HPDE6-E6E7 (cell line): ENCODE measurements around the gene CCDC85B.
"Not testable (repeated sequence)": the region's sequence is repeated elsewhere in the genome, so short reads cannot be mapped to it uniquely, and the experiment has no call there.

Experiments
- DNase-seq: peaks from one replicate; pipeline ENCODE4 v3.0.0; 2011; ENCODE audit warnings: missing footprints; ENCODE audit errors: extremely low spot score

The CCDC85B gene

GRCh38 chr11:65887723-65888162 lies 2.7 kb upstream of the CCDC85B start:
- no peak for DNase-seq

DNA sequence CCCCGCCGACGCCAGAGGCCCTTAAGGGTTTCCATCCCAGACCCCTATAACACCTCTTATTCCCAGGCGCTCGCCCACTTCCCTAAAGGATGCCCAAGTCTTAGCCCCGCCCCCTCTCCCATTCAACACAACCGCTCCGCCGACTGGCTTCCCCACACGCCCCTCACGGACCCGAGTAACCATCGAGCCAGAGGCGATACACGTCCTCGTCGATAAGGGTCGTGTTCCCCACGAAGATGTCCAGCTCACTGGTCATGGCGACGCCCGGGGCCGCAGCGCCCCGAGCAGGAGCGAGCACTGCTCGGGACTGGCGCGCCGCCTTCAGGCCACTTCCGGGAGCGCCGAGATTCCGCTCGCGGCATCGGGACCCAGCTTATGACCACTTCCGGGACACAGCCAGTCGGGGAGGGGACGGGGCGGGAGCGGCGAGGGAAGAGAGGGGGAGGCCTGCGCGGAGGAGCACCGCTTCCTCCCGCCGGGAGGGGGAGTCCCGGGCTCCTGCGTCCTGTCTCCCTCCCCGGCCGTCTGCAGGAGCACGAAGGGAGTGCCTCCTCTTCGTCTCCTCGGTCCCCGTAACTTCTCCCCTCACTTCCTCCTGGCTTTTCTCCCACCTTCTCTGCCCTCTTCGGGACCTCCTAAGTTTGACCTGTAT lies 2.2 kb upstream of the CCDC85B start, which contains the start of gene FIBP:
Gene FIBP (minus strand): TSS at position 309 of the 652 bp plus-strand sequence. CDS start 53 bp downstream, at position 256.
- DNase-seq = peak; percentile 98

DNA sequence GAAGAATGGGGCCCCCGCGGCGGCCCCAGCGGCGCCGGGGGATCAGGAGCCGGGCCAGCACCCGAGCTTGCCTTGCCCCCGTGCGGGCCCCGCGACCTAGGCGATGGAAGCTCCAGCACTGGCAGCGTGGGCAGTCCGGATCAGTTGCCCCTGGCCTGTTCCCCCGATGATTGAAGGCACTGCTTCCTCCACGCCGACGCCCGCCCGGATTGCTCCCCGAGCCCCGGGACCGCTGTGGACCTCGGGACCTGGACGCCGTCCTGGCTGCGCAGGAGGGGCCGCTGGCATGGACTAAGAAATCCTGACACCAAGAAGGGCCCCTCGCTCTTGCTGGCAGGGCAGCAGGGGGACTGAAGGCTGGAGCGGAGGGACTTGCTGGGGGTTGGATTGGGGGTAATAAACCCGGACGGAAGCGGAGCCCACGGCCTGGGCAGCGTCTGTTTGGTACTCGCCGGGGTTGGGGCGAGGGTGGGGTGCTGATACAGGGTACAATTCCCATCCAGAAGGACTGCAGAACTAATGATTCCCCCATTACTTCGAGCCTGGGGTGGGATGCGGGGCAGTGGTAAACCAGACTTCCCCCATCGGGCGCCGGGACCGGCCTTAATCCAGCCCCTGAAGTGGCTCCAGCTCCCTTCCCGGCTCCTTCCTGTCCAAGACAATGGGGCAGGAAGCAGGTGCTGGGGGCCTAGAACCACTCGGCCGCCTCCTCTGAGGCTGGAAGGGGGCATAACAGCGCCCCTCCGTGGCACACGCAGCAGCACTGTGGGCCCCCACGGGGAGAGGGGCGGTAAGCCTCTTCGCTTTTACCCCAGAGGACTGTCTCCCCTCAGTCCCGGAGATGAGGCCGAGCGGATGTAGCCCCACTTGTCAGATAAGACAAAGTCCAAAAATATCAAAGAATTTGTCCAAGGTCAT lies 1.0 kb downstream of the CCDC85B start:
- DNase-seq = no peak

DNA sequence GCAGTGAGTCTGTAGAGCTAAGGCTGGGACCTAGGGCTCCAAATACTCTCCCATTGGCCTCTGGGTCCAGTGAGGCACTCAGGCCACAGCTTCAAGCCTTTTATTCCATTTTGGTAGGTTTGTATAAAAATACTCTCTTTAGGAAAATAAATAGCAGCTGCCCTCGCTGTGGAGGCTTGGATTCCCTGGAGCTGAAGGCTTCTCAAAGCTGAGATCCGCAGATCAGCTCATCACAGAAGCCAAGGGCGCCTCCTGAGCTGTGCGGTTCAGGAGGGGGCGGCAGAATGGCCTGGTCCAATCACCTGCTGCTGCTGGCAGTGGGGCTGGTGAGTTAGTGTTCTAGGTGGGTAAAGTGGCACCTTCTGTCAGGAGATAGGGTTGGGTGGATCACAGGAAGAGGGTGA lies 1.7 kb downstream of the CCDC85B start:
- DNase-seq = not testable (repeated sequence)

DNA sequence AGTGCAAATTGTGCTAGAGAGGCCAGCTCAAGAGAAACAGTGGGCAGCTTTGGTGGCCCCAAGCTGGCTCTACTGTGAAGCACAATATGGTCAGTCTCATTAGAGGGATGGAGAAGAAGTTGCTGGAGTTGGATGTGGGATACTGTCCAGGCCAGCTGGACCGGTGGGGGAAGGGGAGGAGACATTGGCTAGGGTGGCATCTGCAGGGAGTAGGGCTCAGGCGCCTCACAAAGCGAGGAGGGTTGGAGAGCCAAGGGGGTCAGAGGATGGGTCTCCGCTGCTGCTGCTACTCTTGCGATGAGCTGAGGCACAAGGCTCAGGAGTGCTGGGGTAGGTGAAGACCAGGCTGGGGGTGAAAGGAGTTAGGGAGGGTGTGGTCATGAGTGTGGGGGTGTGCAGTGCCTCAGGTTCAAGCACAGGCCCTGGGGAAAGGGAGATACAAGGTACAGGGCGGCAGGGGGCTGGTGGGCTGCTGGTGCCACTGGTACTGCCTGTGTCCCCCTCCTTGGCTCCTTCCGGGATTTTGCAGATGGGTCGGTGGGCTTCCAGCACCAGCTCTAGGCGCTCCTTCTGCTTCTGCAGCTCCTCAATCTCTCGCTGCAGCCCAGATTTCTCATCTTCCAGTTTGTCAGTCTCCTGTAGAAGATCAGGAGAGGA lies 2.3 kb downstream of the CCDC85B start:
- no peak for DNase-seq

DNA sequence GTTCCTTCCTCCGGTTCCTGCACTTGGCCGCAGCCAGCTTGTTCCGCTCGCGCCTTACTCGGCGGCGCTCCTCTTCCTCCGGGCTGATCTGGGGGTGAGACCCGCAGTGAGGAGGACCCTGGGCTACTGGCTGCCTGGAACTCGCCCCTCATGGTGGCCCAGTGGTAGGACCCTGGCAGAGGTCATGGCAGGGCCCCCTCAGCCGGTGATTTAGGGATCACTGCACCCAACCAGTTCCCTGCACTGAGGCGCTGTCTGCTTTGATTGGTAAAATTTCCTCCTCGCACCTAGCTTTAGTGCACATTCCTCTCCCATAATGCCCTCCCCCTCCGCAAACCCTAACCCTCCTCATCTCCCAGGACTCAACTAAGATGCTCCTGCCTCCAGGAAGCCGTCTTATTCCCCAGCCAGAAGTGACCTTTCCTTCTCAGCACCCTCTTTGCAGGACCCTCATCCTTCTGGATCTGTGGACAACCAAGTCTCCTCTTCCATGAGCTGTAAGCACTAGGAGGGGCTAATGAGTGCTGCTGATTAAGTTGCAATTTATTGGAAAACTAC lies 3.6 kb downstream of the CCDC85B start:
- DNase-seq = no peak

DNA sequence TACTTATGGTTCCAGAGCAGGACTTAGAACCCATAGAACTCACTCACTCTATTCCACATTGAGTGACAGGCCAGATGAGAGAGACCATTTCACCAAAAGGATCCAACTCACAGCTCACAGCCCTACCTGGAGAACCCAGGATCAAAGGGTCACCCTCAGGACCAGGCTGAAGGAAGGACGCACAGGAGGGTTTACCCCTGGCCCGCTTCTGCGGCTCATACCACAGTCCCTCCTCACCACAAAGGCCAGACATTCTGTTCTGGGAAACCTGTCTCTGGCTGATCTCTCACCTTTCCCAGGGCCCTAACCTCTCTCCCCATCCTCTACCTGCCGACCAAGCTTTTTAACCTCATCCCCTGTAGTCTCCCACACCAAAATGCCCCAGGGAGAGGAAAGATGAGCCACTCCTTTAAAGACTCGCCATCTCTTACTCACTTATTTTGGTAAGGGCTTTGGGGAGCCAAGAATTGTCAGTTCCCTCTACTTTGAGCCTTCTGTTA lies 5.1 kb downstream of the CCDC85B start:
- DNase-seq = no peak

DNA sequence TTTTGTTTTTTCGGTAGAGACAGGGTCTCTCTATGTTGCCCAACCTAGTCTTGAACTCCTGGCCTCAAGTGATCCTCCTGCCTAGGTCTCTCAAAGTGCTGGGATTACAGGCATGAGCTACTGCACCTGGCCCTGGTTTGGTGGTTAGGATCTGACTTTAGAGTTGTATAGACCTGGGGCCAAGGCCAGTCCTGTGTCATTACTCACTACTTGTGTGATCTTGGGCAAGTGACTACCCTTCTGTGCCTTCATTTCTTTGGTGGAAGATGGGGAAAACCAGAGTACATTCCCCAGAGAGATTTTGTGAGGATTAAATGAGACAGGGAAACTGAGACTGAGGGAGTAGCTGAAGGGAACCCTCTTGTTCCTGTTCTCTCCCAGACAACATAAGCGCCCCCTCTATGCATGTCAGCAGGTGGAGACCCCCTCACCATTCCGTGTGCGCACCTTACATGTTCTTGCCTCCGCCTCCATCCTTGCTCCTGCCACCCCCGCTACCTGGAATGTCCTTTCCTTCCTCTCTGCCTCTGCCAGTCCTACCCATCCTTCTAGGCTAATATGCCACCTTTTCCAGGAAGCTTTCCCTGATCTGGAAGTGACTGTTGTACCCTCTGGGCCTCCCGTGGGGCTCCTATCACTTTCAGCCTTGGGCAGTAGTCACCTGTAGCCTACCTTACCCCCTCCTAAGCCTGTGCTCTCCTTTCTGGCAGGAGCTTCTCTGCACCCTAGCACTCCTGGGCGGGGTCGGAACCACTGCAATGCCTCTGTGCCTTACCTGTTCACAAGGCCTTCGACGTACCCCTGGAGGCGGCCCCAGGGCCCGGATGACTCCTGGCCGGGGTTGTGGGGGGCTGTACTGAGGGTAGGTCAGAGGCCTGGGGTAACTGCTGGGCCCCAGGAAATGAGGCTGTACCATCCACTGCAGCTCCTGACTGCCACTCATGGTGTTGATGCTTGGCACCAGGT lies 5.8 kb downstream of the CCDC85B start:
- no peak for DNase-seq

GRCh38 chr11:65897020-65897471 lies 6.6 kb downstream of the CCDC85B start:
- no peak for DNase-seq

DNA sequence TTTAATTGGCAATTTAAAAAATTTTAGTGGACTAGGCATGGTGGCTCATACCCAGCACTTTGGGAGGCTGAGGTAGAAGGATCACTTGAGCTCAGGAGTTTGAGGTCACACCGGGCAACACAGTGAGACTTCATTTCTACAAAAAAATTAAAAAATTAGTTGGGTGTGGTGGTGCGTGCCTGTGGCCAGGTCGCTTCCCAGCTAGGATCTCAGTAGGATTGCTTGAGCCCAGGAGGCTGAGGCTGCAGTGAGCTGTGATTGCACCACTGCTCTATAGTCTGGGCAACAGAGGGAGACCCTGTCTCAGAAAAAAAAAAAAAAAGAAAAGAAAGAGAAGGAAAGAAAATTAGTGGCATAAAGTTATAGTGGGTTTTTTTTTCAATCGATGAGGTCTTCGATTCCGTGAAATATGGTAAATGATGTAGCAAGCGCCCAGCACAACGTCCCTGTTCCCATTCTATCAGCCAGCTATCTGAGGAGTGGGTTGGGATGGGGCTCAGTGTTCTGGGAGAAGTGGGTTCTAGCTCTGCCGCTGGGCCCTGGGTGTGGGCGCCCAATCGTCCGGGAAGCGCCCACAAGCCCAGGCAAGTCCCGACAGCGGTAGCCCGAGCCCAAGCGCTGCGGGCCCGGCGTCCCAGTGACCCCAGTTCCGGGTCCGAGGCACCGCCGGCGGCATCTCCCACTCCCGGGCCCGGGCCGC lies 8.3 kb downstream of the CCDC85B start:
- no peak for DNase-seq

DNA sequence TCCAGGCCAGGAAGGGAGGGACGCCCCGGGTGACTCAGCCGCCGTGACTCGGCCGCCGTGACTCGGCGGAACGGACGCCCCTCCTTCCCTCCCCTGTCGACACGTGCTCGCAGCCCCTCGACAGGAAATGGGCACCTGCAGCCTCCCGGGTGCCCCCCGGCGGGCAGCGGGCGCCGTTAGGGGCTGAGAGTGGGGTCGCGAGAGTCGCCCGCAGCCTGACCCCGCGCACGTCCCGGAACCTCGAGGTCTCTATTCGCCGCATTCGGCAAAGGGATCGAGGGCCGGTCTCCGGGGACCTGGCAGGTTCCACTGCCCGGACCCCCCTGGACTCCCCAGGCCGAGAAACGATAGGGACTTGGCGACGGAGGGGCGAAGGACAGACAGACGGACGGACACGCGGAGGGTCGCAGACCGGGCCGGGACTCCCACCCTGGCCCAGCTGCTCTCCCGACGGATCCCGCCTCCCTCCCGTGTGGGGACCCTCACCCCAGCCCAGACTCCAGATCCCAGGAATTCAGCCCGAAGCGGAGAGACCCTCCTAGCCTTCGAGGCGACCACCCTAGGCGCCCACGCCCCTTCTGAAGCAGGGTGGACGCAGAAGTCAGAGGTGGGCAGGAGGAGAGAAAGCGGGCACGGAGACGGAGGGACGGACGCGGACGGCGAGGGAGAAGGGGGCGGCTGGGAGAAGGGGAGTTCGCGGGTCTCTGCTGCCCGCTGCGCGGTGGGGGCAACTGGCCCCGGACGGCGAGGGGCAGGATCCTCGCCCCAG lies 9.1 kb downstream of the CCDC85B start:
- DNase-seq = peak; percentile 76

DNA sequence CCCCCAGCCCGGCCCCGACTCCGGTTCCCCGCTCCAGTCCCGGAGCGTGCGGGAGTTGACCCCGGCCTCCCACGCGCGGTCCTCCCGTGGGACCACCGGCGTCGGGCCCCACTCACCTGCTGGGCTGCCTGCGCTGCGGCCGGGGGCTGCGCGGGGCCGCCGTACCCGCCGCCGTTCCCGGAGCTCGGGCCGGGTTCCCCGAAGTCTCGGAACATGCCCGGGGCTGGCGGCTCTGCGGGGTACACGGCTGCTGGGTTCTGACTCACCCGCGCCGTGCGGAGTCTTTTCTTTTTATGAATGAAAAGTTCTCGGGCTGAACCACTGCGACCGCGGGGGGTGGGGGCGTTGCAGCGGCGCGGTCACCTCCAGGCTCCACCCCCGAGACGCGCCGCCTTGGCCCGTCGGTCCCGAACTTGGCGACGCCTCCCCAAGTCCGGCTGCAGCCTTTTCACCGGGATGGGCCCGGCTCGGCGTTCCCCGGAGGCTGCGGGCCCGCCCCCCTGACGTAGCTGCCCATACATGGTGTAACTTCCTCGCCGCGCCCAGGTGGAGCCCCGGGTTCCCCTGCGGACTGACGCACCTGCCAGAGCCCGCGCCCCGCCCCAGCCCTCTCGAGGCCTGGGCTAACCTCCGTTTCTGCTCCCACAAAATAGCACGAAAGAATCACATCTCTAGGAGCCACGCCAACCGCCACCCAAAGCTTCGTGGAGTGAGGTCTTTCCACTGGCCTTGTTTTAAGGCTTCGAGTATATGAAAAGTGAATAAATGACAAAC lies 9.8 kb downstream of the CCDC85B start, which contains the start of gene FOSL1:
Gene FOSL1 (minus strand): TSS at position 264 of the 774 bp plus-strand sequence. CDS start 49 bp downstream, at position 215.
- peak; percentile 93 for DNase-seq

DNA sequence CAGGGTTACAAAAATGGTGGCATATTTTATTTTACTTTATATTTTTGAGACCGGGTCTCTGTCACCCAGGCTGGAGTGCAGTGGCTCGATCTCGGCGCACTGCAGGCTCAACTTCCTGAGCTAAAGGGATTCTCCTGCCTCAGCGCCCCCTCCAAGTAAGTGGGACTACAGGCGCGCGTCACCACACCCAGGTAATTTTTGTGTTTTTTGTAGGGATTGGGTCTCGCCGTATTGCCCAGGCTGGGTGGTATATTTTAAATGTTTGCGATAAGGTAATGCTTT lies 10.4 kb downstream of the CCDC85B start:
- DNase-seq = no peak

DNA sequence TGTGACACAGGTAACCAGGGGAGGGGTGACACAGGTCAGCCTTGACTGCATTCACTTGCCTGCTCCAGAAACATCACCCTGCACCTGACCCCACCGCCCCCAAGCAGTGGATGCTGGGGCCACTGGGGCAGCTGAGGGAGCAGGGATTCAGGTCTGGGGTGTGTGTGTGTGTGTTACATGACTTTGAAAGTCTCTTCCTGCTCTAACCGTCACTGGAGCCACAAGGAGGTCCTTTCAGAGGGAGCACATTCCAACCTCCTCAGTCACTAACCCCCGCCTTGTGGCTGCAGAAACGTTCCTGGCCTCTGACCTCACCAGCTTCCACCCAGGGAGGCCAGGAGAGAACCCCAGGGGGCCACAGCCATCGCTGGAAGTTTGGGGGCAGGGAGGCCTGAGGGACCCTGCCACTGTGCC lies 12.6 kb downstream of the CCDC85B start:
- DNase-seq = no peak

GRCh38 chr11:65903715-65904114 lies 13.2 kb downstream of the CCDC85B start:
- DNase-seq = no peak

- DNase-seq = no peak
These were observed 16.1 kb downstream of the CCDC85B start for GRCh38 chr11:65906602-65907001.

- no peak for DNase-seq
These were observed 17.4 kb downstream of the CCDC85B start for GRCh38 chr11:65907878-65908277.
